ENCODE data around the gene TBC1D22B.

GRCh38 chr6:37287519-37288157 is 30.1 kb downstream of the TBC1D22B start:
- no peak for TF ChIP-seq POLR2A (IDR thresholded peaks at IDR 0.05; ENCODE audit: low read length)
- TF ChIP-seq GATA1 (IDR thresholded peaks at IDR 0.05; ENCODE audit: low read depth, low read length) = no peak
